HG02870 (cell line): ENCODE results near the gene EIF4G3.
"Not testable (repeated sequence)": the region's sequence is repeated elsewhere in the genome, so short reads cannot be mapped to it uniquely, and the experiment has no call there.

ENCODE experiments used
- ATAC-seq: cut with Tn5 transposase; IDR thresholded peaks from one replicate; pipeline ENCODE4 v1.9.1; 2021; ENCODE audit warnings: mild to moderate bottlenecking, moderate library complexity; ENCODE audit not compliant: unreplicated experiment

The EIF4G3 gene

DNA sequence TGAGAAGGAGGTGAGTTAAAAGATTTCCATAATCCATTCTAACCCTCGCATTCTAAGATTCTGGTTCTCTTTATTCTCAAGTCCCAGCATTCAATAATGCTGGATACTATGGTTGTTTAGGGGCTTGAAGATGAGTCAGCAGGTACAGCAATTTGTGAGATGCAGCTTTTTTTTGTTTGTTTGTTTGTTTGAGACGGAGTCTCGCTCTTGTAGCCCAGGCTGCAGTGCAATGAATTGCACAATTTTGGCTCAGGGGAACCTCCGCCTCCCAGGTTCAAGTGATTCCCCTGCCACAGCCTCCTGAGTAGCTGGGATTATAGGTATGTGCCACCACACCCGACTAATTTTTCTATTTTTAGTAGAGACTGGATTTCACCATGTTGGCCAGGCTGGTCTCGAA, 23.3 kb downstream of the EIF4G3 start:
- ATAC-seq = no peak

DNA sequence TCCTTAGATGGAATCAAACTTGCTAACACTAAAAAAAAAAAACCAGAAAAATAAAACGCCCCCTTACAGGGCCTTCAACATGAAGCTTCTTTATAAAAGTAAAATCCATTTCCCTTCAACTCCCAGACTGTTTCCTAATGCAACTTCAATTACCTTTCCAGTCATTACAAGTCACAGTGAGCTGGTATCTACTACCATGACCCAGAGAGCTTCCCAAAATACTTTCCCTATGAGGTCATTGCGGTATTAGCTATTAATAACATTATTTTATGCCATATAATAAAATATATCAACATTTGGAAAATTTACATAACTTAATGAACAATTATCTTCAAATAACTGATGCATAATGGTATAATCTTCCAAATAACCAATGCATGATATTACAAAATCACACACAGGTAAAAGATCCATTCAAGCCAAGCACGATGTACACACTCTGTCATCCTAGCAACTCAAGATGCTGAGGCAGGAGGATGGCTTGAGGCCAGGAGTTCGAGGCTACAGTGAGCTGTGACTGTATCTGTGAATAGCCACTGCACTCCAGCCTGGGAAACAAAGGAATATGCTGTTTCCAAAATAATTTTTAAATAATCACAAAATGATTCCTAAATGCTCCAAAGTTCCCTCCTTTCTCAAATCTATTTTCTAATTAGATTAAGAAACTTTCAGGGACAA, 24.1 kb downstream of the EIF4G3 start:
- no peak for ATAC-seq

DNA sequence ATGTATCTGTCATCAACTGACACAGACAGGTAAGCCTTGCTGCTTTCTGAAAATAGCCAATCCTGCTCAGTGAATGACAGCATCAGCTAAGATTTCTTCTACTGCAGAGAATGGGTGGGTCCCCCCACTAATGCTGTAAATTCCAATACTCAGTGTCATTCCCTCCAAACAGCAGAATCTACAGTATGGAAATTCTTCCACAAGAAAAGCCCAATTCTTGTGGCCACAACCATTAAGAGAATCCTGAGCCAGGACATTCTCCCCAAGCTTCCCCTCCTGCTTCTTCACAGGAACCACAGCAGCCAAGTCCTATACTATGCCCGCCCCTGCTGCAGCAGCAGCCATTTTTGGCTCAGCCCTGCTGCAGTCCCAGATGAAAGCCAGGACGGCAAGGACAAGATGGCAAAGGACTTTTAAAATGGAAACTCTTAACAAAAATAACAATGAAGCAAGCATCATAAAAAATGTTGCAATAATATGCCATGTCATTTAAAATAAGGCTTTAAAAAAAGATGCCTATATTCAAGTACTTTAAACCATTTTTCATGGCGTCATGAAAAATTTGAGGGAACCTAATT, 26.8 kb downstream of the EIF4G3 start:
- ATAC-seq = no peak

DNA sequence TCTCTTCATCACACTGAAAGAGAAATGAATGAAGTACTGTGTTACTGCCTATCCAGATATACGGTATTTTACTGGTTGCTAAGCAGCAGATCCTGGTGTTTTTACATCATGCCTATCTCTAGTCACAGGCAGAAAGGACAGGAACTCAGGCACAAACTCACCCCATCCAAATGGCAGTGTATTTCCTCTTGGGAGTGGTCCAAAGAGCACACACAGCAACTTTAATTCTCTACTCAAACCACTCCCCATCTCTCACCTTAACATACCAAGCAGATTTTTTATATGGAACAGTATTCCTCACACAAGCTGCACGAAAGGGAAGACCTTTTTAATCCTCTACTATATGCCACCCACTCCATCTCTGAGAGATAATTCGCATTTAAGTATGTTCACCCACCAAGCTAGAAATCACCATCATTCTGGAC, 27.3 kb downstream of the EIF4G3 start:
- ATAC-seq = no peak

DNA sequence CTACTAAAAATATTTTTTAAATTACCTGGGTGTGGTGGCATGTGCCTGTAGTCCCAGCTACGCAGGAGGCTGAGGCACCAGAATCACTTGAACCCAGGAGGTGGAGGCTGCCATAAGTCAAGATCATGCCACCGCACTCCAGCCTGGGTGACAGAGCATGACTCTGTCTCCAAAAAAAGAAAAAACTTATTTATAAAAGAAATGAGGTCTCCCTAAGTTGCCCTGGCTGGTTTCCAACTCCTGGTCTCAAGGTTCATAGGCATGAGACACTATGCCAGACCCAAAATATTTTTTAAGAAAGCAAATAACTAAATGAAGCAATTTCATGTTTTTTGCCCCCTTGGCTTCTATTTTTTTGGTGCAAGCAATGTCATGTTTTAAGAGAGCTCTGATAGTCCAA, 32.9 kb downstream of the EIF4G3 start:
- ATAC-seq = no peak

DNA sequence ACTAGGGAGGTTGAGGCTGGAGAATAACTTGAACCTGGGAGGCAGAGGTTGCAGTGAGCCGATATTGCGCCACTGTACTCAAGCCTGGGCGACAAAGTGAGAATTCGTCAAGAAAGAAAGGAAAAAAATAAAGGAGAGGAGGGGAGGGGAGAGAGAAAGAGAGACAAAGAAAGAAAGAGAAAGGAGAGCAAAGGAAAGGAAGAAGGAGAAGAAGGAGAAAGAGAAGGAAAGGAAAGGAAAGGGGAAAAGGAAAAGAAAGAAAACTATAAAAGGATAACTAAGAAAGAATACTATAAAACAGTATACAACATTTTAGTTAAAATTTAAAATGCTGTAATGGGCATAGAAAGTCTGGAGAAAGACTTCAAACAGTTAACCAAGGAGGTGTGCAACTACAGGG, 33.6 kb downstream of the EIF4G3 start:
- ATAC-seq = no peak

DNA sequence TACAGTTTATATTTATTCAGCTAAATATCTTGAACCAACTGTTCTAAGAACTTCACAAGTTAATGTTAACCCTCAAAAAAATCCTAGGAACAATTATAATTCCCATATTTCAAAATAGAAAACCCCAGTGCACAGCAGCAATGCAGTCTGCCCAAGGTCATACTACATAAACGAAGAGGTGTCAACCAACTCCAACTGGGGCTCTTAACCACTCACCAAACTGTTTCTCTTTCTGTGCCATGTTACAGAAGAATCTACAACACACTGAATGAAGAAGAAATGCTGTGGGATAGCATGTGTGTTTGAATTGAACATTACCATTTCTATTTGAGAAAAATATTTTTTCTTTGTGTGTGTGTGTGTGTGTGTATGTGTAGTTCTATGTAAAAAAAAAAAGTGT, 35.7 kb downstream of the EIF4G3 start:
- ATAC-seq = no peak

DNA sequence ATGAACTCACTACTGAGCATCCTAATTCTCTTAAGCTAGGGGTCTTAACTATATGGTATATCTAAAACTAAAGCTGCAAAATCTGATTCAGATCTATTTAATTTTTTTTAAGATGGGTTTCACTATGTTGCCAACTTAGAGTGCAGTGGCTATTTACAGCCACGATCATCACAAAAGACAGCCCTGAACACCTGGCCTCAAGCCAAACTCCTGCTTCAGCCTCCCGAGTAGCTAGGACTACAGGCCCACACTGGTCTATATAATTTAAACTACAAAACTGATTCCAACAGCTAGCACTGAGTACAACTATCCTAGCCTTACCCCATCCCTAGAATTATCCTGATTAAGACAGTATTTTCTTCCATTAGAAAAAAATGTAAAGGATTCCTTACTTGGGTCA, 37.1 kb downstream of the EIF4G3 start:
- no peak for ATAC-seq

DNA sequence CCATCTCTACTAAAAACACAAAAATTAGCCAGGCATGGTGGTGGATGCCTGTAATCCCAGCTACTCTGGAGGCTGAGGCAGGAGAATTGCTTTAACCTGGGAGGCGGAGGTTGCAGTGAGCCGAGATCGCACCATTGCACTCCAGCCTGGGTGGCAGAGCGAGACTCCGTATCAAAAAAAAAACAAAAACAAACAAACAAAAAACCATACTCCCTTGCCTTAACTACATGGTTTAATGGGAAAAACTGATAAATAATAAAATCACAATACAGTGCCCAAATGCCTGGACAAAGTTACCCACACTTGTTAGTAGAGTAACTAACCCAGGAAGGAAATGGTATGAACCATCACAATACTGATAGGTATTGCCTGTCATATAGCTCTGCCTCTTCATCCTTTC, 40.4 kb downstream of the EIF4G3 start:
- not testable (repeated sequence) for ATAC-seq

DNA sequence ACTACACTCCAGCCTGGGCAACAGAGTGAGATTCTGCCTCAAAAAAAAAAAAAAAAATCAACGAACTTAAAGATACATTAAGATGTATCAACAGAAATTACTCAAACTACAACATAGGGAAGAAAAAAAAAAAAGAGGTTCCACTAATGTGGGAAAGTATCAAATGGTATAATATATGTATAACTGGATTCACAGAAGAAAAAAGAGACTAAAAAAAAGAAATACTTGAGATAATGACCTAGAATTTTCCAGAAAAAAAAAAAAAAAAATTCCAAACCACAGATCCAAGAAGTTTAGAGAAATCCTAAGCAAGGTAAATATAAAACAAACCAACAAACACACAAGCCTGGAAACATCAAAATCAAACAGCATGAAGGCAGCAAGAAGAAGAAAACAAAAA, 45.5 kb downstream of the EIF4G3 start:
- no peak for ATAC-seq

DNA sequence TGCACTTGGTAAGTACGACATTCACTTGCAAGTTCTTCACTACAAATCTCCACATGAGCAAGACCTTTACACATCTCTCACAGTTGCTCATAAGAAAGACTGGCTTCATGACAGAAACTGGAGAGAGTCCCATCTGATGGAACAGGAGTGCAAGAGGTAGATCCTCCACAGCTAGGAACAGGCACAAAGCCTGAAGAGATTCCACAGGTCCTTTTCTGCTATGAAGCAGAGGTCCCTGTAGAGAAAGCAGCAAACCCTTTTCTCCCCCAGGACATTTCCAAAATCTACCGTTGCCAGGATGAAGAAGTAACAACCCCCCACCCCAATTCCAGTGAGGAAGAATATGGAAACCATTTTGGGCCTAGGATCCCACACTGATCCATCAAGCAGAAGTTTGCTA, 47.3 kb downstream of the EIF4G3 start:
- no peak for ATAC-seq

DNA sequence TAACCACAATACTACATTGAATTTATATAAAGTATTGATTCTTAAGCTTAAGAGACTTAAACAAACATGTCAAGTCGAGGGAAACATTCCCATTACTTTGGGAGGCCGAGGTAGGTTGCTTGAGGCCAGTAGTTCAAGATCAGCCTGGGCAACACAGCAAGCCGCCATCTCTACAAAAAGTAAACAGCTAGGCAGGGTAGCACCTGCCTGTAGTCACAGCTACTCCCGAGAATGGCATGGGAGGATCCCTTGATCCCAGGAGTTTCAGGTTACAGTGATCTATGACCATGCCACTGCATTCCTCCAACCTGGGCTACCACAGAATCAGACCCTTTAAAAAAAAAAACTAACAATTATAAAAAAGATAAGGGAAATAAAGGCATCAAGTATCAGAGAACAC, 50.4 kb downstream of the EIF4G3 start:
- no peak for ATAC-seq

DNA sequence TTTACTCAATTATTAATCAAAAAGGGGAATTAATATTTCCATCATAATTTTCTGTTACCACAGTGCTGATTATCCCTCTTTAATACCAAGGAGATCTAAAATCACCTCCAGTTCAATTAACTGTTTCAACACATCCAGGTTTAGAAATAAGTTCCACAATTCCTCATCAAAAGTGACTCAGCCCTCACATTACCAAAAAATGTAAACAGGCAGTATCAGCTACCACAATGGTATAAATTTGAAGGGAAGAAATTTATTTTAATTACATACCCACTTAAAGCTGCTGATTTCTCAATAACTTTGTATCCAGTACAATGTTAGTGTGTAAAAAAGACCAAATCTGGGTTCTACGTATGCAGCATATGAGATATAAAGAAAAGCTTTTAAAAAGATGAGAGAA, 51.9 kb downstream of the EIF4G3 start:
- ATAC-seq = no peak

DNA sequence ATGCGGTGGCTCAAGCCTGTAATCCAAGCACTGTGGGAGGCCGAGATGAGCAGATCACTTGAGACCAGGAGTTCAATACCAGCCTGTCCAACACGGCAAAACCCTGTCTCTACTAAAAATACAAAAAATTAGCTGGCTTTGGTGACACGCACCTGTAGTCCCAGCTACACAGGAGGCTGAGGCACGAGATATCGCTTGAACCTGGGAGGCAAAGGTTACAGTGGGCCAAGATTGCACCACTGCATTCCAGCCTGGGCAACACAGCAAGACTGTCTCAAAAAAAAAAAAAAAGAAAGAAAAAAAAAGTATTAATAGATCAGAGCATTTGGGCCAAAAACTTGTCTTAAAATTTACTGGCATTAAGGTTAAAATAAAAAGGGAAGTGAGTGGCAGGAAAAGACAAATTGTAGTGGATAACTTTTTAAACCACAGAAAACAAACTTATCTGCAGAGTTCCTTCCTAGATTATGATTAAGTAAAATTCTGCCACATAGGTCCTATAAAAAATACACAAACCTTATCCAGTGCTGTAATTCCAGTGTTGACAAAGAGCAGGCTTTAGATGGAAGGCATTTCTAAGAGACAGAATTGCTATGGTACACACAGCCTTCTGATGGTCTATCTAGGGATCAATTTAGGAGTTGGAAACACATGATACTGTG, 53.3 kb downstream of the EIF4G3 start:
- no peak for ATAC-seq

DNA sequence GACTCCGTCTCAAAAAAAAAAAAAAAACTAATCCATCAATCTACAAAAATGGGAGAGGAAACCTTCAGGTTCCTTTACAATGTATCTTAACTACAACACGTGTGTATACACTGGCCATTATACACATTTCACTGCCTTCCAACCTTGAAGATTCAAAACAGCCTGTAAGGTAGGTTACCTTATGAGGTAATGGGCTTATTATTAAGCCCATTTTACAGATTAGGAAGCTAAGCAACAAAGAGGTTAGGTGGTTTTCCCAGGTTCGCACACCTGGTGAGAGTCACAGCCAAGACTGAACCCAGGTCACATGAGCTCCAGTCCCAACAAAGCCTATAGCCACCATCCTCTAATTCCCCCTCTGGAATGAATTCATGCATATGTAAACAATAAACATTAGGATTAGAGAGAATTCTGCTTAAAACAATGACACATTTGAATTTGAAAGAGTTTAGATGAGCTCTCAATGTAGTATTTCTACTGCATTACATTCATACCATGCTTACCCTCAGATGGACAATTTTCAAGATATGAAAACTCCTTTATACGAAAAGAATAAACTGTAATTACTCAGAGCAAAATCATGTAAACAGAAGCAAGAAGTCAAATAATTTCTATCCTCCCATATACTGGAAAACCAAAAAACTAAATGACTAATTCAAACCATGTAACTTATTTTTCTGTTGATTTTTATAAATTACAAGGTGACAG, 54.8 kb downstream of the EIF4G3 start:
- no peak for ATAC-seq

DNA sequence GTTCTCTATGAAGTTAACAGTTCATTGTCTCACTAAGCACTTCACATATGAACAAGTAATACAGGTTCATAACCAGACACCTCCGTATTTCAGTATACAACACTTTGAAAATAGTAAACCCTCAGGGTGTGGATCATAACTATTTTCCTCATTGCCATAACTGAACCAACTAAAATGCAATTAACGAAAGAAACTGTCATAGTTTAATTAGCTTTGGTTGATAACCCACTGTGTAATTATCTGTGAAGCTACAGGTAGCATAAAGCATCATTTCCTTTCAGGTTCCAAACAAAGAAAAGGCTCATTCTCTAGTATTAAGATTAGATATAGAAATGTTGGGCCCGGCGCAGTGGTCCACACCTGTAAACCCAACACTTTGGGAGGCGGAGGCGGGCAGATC, 58.5 kb downstream of the EIF4G3 start:
- ATAC-seq = no peak

DNA sequence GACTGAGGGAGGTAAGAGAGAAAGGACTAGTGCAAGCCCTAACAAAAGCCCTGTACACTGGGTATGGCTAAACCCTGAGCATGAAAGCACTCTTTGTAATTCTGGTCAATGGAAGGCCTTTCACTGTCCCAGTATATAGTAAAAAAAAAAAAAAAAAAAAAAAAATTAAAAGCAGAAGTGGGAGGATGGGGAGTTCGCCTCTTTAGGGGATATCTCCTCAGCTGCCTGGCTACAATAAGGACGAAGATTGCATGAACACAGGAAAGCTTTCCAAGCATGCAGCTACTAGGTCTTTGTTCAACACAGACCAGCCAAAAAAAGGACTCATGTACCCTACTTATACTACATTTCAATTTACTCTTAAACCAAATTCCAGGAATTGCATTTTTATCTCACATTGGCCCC, 59.1 kb downstream of the EIF4G3 start:
- no peak for ATAC-seq

DNA sequence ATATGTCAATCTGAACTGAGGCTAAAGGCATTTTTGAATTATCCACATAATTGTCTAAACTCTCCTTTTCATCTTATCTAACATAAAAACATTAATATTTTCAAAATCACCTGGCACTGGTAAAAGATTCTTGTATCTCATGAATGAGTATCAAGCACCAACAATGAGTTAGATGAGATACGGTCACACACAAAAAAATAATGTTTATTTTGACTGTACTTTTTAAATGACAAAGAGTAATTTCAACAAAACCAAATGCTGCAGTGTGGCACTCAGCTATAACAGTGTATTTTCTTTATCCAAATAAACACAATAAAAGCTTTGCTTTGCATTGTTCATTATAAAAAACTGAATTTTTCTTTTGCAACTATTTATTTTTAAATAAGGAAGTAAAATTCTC, 59.5 kb downstream of the EIF4G3 start:
- no peak for ATAC-seq

DNA sequence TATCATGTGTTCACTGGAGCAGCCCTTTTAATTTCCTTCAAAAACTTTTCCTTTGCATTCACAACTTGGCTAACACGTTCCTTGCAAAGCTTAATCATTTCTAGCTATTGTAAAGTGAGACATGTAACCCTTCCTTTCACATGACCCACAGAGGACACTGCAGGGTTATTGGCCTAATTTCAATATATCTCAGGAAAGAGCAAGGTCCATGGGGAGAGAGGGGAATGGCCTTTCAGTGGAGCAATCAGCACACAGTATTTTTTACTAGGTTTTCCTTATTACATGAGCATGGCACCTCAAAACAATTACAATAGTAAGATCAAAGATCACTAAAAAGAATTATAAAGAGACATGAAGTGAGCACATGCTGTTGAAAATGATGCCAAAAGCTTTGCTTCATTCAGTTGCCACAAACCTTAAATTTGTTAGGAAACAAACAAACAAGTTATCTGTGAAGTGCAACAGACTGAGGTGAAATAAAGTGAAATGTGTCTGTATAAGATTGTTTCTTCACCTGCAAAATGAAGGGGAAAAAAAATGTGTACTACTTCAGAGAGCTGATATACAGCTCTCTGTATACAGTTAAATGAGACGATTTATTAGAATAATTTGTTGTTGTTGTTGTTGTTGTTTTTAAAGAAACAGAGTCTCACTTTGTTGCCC, 61.5 kb downstream of the EIF4G3 start:
- no peak for ATAC-seq

DNA sequence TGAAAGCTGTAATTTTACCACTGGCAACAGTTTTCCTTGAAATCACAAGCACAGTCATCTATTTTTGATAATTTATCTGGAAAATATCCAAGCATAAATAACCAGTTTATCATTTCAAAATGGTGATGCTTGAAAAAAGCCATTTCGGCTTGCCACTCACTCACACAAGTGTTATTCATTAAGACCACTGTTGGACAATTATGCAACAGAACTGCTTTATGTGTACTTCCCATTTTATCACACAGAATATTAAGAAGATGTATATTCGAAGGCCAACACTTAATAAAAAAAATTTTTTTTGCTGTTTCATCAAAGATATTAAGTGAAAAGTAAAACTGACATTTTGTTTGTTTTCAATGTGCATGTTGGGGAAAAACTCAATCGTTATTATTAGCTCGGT, 62.3 kb downstream of the EIF4G3 start:
- no peak for ATAC-seq

DNA sequence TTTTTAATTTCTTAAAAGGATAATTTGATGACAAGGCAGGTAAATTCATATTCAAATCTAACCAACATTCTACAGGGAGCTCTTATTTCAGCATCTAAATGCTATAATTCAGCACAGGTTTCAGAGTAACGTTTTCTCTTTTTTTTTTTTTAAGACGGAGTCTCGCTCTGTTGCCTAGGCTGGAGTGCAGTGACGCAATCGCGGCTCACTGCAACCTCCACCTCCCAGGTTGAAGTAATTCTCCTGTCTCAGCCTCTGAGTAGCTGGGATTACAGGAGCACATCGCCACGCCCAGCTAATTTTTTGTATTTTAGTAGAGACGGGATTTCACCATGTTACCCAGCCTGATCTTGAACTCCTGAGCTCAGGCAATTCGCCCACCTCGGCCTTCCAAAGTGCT, 66.5 kb downstream of the EIF4G3 start:
- no peak for ATAC-seq
